ENCODE results near the gene OTUD4.
A peak's percentile ranks its signal among the peaks of the same experiment; 100 is the strongest.
"Not testable (repeated sequence)": the region's sequence is repeated elsewhere in the genome, so short reads cannot be mapped to it uniquely, and the experiment has no call there.

Gene OTUD4

GRCh38 chr4:145179281-145179860 lies 1.0 kb downstream of the OTUD4 start:
- peak; percentile 71 for DNase-seq

GRCh38 chr4:145178740-145179280 lies 1.6 kb downstream of the OTUD4 start:
- DNase-seq = no peak

GRCh38 chr4:145177906-145178538 lies 2.4 kb downstream of the OTUD4 start:
- DNase-seq = no peak

- no peak for DNase-seq
Observed at GRCh38 chr4:145177511-145177905, 2.9 kb downstream of the OTUD4 start.

GRCh38 chr4:145176641-145177432 lies 3.6 kb downstream of the OTUD4 start:
- DNase-seq = no peak

- DNase-seq = no peak
Observed at GRCh38 chr4:145171911-145172310, 8.5 kb downstream of the OTUD4 start.

GRCh38 chr4:145170223-145170622 lies 10.2 kb downstream of the OTUD4 start:
- no peak for DNase-seq

- no peak for DNase-seq
Observed at GRCh38 chr4:145168581-145169187, 11.7 kb downstream of the OTUD4 start.

- no peak for DNase-seq
Observed at GRCh38 chr4:145167887-145168286, 12.5 kb downstream of the OTUD4 start.

GRCh38 chr4:145161549-145161948 lies 18.8 kb downstream of the OTUD4 start:
- DNase-seq = no peak

GRCh38 chr4:145156986-145157385 lies 23.4 kb downstream of the OTUD4 start:
- no peak for DNase-seq

- no peak for DNase-seq
Observed at GRCh38 chr4:145155268-145155870, 25.0 kb downstream of the OTUD4 start.

- no peak for DNase-seq
Observed at GRCh38 chr4:145154573-145154972, 25.8 kb downstream of the OTUD4 start.

GRCh38 chr4:145153904-145154298 lies 26.5 kb downstream of the OTUD4 start:
- no peak for DNase-seq

- DNase-seq = no peak
Observed at GRCh38 chr4:145153181-145153903, 27.0 kb downstream of the OTUD4 start.

GRCh38 chr4:145148980-145149379 lies 31.4 kb downstream of the OTUD4 start:
- no peak for DNase-seq

GRCh38 chr4:145136219-145136618 lies 44.2 kb downstream of the OTUD4 start:
- not testable (repeated sequence) for DNase-seq

GRCh38 chr4:145132511-145133098 lies 47.8 kb downstream of the OTUD4 start:
- DNase-seq = no peak

GRCh38 chr4:145131848-145132247 lies 48.5 kb downstream of the OTUD4 start:
- DNase-seq = no peak

GRCh38 chr4:145130788-145131399 lies 49.5 kb downstream of the OTUD4 start:
- no peak for DNase-seq

GRCh38 chr4:145130130-145130529 lies 50.3 kb downstream of the OTUD4 start:
- DNase-seq = no peak
